Measurements from ENCODE around the gene MAMDC4. TPM values are rescaled to one million over a fixed set of nuclear protein-coding genes. Genes with fewer than 3 reads are reported as not detected.
A peak's percentile ranks its signal among the peaks of the same experiment; 100 is the strongest.

MAMDC4 gene
- total RNA-seq, 2 donors from 2014 or later = 5.2 to 17.7 TPM

- no peaks in the 10 kb centered on the region for H3K36me3 ChIP-seq
- peaks cover 15% of the 10 kb centered on the region for H3K4me1 ChIP-seq (replicated peaks)
- no peak for DNase-seq (ENCODE audit: low spot score)
- WGBS = 6% methylated on average over 14 of the region's 14 CpGs
- peak overlapping the region; percentile 89 to 95 for H3K4me3 ChIP-seq
- intact Hi-C loops (cut with DNase I) = no loop called here
- peak overlapping the region; percentile 82 to 95 for H3K27ac ChIP-seq
- no peaks in the 10 kb centered on the region for H3K27me3 ChIP-seq (replicated peaks; ENCODE audit: insufficient read depth)
- H3K9me3 ChIP-seq = no peaks in the 10 kb centered on the region
- TF ChIP-seq CTCF (IDR thresholded peaks at IDR 0.05) = no peak
- no peak for TF ChIP-seq POLR2A (IDR thresholded peaks at IDR 0.05)
- no peak for TF ChIP-seq POLR2AphosphoS5 (IDR thresholded peaks at IDR 0.05)
These were observed 43.4 kb upstream of the MAMDC4 start for GRCh38 chr9:136808806-136809158.

GRCh38 chr9:136814725-136815421 lies 37.3 kb upstream of the MAMDC4 start:
- H3K27me3 ChIP-seq (replicated peaks; ENCODE audit: insufficient read depth) = no peaks in the 10 kb centered on the region
- no peaks in the 10 kb centered on the region for H3K36me3 ChIP-seq
- H3K9me3 ChIP-seq = no peaks in the 10 kb centered on the region
- no peak for DNase-seq (ENCODE audit: low spot score)
- H3K27ac ChIP-seq = no peak overlapping the region
- WGBS = 92% methylated on average over 13 of the region's 13 CpGs
- TF ChIP-seq POLR2AphosphoS5 (IDR thresholded peaks at IDR 0.05) (no peak), CTCF (IDR thresholded peaks at IDR 0.05) (no peak), POLR2A (IDR thresholded peaks at IDR 0.05) (no peak)
- intact Hi-C loops (cut with DNase I) = no loop called here
- peaks cover 5% of the 10 kb centered on the region for H3K4me1 ChIP-seq (replicated peaks)
- no peak overlapping the region for H3K4me3 ChIP-seq

- Histone ChIP-seq H3K27ac (no peak overlapping the region), H3K4me3 (no peak overlapping the region), H3K9me3 (no peaks in the 10 kb centered on the region), H3K36me3 (no peaks in the 10 kb centered on the region), H3K4me1 (replicated peaks) (peaks cover 3% of the 10 kb centered on the region), H3K27me3 (replicated peaks; ENCODE audit: insufficient read depth) (no peaks in the 10 kb centered on the region)
- TF ChIP-seq POLR2AphosphoS5 (IDR thresholded peaks at IDR 0.05) = no peak
- no peak for TF ChIP-seq POLR2A (IDR thresholded peaks at IDR 0.05)
- no peak for TF ChIP-seq CTCF (IDR thresholded peaks at IDR 0.05)
- 0% methylated on average over 1 of the region's 1 CpG for WGBS
- intact Hi-C loops (cut with DNase I) = no loop called here
- no peak for DNase-seq (ENCODE audit: low spot score)
These were observed 36.7 kb upstream of the MAMDC4 start for GRCh38 chr9:136815422-136815782.

- intact Hi-C loops (cut with DNase I) = no loop called here
- H3K9me3 ChIP-seq = no peaks in the 10 kb centered on the region
- no peaks in the 10 kb centered on the region for H3K4me1 ChIP-seq (replicated peaks)
- DNase-seq (ENCODE audit: low spot score) = no peak
- no peaks in the 10 kb centered on the region for H3K27me3 ChIP-seq (replicated peaks; ENCODE audit: insufficient read depth)
- no peaks in the 10 kb centered on the region for H3K36me3 ChIP-seq
- no peak overlapping the region for H3K27ac ChIP-seq
- peak overlapping the region; percentile 10 to 17 for H3K4me3 ChIP-seq
- 54% methylated on average over 58 of the region's 83 CpGs for WGBS
- no peak for TF ChIP-seq POLR2AphosphoS5 (IDR thresholded peaks at IDR 0.05)
- TF ChIP-seq CTCF (IDR thresholded peaks at IDR 0.05) = no peak
- no peak for TF ChIP-seq POLR2A (IDR thresholded peaks at IDR 0.05)
These were observed 30.9 kb upstream of the MAMDC4 start for GRCh38 chr9:136820971-136821825.

All from prostate gland (tissue), 2 donors.